ENCODE measurements around the gene MAGI2.

MAGI2 gene

DNA sequence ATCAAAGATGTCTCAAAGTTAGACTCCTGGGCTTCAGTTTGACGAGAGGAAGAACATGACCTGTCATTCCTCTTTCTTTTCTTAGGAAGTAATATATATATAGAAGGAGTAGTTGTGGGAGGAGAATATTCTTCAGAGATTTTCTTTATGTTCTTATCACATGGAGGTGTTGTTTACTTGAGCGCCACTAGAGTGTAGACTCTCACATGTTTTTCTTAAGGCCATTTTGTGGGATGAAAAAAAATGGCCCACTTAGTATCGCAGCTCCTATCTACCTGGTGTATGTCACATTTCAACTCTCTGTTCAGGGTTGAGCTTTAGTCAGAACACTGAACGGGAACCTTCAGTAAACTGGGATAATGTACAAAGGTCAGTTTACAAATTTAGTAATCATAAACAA is 1009.7 kb downstream of the MAGI2 start:
- TF ChIP-seq TCF4 (CRISPR knock-in tag; IDR thresholded peaks at IDR 0.05; ENCODE audit: borderline replicate concordance) (no peak), CSDC2 (CRISPR knock-in tag; IDR thresholded peaks at IDR 0.05) (no peak)
- ATAC-seq: no peak

DNA sequence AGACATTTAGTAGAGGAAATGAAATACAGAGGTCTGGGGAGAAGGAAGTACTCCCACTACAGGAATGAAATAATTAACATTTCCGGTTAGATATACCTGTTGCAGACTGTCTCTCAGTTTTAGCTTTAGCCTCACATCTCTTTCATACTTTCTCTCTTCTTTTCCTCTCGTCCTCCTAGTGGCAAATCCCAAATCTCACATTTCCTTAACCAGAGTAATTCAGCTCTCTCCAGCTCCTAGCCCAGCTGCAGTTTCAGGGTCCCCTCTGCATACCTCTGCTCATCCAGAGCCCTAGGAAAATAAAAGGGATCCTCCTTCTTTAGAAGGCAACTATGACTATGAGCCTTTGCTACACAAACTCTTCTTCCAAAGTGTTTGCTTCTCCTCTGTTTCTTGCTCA is 1011.7 kb downstream of the MAGI2 start:
- TF ChIP-seq ZFP30 (CRISPR knock-in tag; IDR thresholded peaks at IDR 0.05): no peak
- no peak for TF ChIP-seq CSDC2 (CRISPR knock-in tag; IDR thresholded peaks at IDR 0.05)
- no peak for TF ChIP-seq RARB (CRISPR knock-in tag; IDR thresholded peaks at IDR 0.05)
- TF ChIP-seq, protein P1, sequence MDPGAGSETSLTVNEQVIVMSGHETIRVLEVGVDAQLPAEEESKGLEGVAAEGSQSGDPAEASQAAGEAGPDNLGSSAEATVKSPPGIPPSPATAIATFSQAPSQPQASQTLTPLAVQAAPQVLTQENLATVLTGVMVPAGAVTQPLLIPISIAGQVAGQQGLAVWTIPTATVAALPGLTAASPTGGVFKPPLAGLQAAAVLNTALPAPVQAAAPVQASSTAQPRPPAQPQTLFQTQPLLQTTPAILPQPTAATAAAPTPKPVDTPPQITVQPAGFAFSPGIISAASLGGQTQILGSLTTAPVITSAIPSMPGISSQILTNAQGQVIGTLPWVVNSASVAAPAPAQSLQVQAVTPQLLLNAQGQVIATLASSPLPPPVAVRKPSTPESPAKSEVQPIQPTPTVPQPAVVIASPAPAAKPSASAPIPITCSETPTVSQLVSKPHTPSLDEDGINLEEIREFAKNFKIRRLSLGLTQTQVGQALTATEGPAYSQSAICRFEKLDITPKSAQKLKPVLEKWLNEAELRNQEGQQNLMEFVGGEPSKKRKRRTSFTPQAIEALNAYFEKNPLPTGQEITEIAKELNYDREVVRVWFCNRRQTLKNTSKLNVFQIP (CRISPR knock-in tag; IDR thresholded peaks at IDR 0.05; ENCODE audit: borderline replicate concordance, low read depth): no peak
- TF ChIP-seq OSR1 (CRISPR knock-in tag; IDR thresholded peaks at IDR 0.05): no peak
- no peak for TF ChIP-seq BACH2 (CRISPR knock-in tag; IDR thresholded peaks at IDR 0.05; ENCODE audit: borderline replicate concordance)
- TF ChIP-seq, protein P2, sequence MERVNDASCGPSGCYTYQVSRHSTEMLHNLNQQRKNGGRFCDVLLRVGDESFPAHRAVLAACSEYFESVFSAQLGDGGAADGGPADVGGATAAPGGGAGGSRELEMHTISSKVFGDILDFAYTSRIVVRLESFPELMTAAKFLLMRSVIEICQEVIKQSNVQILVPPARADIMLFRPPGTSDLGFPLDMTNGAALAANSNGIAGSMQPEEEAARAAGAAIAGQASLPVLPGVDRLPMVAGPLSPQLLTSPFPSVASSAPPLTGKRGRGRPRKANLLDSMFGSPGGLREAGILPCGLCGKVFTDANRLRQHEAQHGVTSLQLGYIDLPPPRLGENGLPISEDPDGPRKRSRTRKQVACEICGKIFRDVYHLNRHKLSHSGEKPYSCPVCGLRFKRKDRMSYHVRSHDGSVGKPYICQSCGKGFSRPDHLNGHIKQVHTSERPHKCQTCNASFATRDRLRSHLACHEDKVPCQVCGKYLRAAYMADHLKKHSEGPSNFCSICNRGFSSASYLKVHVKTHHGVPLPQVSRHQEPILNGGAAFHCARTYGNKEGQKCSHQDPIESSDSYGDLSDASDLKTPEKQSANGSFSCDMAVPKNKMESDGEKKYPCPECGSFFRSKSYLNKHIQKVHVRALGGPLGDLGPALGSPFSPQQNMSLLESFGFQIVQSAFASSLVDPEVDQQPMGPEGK (CRISPR knock-in tag; IDR thresholded peaks at IDR 0.05; ENCODE audit: borderline replicate concordance): no peak
- TF ChIP-seq, protein P3, sequence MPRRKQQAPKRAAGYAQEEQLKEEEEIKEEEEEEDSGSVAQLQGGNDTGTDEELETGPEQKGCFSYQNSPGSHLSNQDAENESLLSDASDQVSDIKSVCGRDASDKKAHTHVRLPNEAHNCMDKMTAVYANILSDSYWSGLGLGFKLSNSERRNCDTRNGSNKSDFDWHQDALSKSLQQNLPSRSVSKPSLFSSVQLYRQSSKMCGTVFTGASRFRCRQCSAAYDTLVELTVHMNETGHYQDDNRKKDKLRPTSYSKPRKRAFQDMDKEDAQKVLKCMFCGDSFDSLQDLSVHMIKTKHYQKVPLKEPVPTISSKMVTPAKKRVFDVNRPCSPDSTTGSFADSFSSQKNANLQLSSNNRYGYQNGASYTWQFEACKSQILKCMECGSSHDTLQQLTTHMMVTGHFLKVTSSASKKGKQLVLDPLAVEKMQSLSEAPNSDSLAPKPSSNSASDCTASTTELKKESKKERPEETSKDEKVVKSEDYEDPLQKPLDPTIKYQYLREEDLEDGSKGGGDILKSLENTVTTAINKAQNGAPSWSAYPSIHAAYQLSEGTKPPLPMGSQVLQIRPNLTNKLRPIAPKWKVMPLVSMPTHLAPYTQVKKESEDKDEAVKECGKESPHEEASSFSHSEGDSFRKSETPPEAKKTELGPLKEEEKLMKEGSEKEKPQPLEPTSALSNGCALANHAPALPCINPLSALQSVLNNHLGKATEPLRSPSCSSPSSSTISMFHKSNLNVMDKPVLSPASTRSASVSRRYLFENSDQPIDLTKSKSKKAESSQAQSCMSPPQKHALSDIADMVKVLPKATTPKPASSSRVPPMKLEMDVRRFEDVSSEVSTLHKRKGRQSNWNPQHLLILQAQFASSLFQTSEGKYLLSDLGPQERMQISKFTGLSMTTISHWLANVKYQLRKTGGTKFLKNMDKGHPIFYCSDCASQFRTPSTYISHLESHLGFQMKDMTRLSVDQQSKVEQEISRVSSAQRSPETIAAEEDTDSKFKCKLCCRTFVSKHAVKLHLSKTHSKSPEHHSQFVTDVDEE (CRISPR knock-in tag; IDR thresholded peaks at IDR 0.05): no peak
- peak; percentile 37; the same call in 2 of the 3 replicates for ATAC-seq

DNA sequence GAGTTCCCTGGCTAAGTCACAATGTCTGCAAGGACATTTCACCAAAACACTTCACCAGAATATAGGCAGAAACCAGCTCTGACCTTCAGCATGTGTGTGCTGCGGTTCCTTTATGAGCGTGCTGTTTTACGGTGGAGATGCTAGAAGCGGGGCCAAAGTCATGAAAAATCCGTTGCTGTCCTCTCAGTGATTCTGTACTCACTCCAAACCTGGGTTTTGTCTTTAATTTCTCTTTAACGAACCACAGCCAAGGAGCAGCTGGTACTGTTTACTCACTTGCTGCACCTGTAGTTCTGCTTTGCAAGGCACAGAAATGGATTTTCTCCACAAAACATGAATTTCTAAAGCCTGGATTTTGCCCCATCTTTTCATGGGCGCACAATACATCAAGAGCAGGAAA is 1015.0 kb downstream of the MAGI2 start:
- ATAC-seq: no peak
- no peak for TF ChIP-seq ZNF70 (CRISPR knock-in tag; IDR thresholded peaks at IDR 0.05)
- TF ChIP-seq ZFP30 (CRISPR knock-in tag; IDR thresholded peaks at IDR 0.05): no peak
- TF ChIP-seq, protein P1 (CRISPR knock-in tag; IDR thresholded peaks at IDR 0.05; ENCODE audit: borderline replicate concordance, low read depth): no peak

DNA sequence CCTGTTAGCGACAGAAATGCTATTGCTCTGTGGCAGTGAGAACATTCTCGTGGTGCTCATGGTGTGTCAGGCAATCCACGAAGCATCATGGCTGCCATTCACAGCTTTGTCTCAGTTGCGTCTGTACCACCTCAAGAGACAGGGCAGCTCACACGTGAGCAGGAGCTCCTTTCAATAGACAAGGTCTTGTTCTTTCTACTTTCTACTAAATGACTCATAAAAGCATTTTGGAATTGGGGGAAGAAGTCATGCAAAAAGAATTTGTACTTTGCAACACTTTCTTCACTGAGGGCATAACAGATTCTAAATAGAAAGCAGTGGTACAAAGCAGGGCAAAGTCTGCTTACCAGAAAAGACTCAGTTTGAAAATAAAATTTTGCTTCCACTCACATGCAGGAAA is 1016.3 kb downstream of the MAGI2 start:
- ATAC-seq: peak; percentile 80
- TF ChIP-seq, protein P4, sequence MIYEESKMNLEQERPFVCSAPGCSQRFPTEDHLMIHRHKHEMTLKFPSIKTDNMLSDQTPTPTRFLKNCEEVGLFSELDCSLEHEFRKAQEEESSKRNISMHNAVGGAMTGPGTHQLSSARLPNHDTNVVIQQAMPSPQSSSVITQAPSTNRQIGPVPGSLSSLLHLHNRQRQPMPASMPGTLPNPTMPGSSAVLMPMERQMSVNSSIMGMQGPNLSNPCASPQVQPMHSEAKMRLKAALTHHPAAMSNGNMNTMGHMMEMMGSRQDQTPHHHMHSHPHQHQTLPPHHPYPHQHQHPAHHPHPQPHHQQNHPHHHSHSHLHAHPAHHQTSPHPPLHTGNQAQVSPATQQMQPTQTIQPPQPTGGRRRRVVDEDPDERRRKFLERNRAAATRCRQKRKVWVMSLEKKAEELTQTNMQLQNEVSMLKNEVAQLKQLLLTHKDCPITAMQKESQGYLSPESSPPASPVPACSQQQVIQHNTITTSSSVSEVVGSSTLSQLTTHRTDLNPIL (CRISPR knock-in tag; IDR thresholded peaks at IDR 0.05; ENCODE audit: low read depth): no peak

DNA sequence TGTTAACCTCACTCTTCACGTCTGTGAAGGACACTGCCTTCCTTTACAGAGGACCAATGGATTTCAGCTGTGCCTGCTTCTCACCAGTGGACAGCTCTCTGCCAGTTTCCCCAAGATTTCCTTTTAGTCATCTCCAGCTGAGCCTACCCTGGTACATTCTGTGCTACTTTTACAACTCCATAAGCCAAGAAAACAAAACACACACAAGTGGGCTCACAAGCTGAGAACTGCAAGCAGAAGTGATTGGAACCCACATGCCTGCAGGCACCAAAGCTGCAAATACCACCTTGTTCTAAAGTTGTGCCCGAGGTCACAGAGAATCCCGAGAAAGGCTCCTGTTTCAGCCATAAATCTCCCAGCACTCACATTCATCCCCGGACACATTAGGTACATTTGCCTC is 1018.1 kb downstream of the MAGI2 start:
- TF ChIP-seq, protein P3 (CRISPR knock-in tag; IDR thresholded peaks at IDR 0.05): no peak
- TF ChIP-seq OSR1 (CRISPR knock-in tag; IDR thresholded peaks at IDR 0.05) (no peak), ZFP30 (CRISPR knock-in tag; IDR thresholded peaks at IDR 0.05) (no peak), ESRRG (CRISPR knock-in tag; IDR thresholded peaks at IDR 0.05) (no peak), PPARA (CRISPR knock-in tag; IDR thresholded peaks at IDR 0.05; ENCODE audit: borderline replicate concordance) (no peak), ARNTL (CRISPR knock-in tag; IDR thresholded peaks at IDR 0.05; ENCODE audit: borderline replicate concordance, low read depth) (no peak)
- TF ChIP-seq, protein P2 (CRISPR knock-in tag; IDR thresholded peaks at IDR 0.05; ENCODE audit: borderline replicate concordance): no peak
- no peak for ATAC-seq

Data from SK-N-SH treated with all-trans-retinoic acid at 6 μM for 48 hours (cell line).